Measurements from ENCODE around the gene TTC23. TPM values are rescaled to one million over a fixed set of nuclear protein-coding genes. Genes with fewer than 3 reads are reported as not detected.
"Not testable (repeated sequence)": the region's sequence is repeated elsewhere in the genome, so short reads cannot be mapped to it uniquely, and the experiment has no call there.

Gene TTC23
- total RNA-seq, 1 donor from 2014 or later: 43.1 TPM

DNA sequence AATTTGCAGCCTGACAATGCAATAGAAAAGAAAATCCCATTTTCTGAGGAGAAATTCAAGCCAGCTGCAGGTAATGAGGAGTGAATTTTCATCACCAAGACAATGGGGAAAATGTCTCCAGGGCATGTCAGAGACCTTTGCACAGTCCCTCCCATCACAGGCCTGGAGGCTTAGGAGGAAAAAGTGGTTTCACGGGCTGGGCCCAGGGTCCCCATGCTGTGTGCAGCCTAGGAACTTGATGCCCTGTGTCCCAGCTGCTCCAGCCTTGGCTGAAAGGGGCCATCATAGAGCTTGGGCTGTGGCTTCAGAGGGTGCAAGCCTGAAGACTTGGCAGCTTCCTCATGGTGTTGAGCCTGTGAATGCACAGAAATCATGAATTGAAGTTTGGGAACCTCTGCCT, 57.2 kb downstream of the TTC23 start:
- not testable (repeated sequence) for DNase-seq

DNA sequence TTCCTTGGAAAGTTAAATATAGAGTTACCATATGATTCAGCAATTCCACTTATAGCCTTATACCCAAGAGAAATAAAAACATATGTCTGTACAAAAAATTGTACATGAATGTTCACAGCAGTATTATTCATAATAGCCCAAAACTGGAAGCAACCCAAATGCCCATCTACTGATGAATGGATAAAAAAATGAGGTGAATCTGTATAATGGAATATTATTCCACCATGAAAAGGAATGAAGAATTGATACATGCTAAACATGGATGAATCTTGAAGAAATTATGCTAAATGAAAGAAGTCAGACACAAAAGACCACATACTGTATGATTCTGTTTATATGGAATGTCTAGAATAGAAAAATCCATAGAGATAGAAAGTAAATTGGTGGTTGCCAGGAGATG, 61.4 kb downstream of the TTC23 start:
- no peak for DNase-seq

DNA sequence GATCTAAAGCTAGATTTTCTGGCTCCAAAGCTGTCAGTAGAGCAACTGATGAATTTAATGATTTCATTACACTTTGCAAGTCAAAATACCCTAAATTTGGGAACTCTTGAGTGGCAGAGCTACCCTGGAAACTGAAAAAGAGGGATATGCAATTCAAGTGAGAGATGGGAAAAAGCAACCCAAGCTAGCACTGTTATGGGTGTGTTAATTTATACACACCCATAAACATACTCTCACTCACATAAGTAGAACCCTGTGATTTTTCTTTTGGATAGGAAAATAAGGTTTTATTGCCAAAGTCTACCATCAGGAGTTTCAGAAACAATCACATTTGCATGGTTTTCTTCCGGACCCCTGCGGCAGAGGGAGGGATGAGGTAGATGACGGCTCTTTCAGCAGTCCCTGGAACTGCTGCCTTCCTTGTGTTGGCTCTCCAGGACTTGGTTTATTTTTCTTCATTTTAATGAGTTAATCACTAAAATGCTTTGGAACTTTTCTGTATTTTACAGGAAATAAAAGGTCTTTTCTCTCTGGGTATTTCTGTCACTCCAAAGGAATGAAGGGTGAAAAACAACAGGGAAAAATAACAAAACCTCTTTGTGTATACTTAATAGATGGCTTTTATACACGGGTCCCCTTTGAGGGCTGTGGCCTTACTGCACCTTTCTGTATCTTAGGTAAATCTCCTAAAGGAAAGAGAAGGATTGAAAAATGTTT, 63.8 kb downstream of the TTC23 start:
- no peak for DNase-seq

GRCh38 chr15:99182791-99183190, 66.6 kb downstream of the TTC23 start:
- no peak for DNase-seq

DNA sequence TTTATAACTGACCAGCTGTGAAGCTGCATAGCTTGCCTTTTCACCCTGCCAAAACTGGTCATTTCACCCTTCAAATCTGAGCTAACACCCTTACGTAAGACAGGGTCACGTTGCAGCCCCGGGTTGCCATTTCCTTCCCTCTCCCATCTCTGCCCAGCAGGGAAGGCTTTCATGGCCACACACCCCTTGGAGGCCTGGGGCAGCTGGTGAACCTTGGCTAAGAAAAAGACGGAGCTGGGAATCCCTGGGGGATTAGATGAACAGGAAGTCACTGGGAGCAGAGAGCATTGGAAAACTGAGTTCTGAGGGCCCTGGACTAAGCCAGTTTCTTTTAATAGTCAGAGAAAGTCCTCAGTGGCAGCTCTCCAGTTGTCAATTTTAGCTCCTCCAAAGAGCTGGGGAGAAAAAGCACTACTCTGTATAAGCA, 67.8 kb downstream of the TTC23 start:
- peak; percentile 53 for DNase-seq

DNA sequence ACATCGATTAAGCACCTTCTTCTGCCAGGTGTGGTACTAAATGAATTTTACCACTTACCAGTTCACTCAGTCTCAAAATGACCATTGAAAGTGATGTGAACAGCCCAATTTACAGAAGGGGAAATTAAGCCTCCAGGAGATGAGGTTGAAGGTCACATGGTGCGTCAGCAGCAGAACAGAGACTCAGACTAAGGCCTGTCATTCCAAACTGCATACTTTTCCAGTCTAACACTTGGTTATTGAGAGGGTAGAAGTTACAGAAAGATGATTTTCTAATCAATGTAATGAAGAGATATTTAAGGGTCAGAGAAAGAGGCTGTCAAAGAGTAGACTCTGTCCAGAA, 68.4 kb downstream of the TTC23 start:
- no peak for DNase-seq

- DNase-seq: no peak
These were observed 69.1 kb downstream of the TTC23 start for GRCh38 chr15:99180086-99180963.

DNA sequence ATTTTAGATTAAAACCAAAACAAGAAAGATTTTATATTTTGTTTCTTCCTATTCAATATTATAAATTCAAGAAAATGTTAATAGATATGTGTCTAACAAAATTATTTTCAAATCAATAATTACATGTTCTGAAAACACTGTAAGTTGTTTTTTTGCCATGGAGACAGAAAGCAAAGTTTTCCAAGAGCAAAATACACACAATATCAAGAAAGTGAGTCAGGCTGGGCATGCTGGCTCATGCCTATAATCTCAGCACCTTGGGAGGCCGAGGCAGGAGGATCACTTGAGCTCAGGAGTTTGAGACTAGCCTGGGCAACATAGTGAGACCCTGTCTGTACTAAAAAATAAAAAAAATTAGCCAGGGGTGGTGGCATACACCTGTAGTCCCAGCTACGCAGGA, 71.7 kb downstream of the TTC23 start:
- DNase-seq: no peak

DNA sequence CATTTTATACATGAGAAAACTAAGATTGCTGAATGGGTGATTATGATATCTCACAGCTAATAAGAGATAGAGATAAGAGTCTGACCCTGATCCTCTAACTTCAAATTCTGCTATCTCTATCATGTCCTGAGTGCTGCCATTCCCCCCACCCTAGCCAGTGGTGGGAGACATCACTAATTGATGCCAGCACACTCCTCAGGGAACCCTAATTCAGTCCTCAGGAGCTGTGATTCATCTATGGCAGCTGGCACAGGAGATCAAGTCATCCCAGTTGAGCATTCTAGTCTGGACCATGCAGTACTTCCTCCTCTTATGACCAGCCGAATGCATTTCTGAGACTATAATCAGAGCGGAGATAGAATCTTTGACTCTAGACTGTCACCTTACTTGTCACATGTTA, 72.6 kb downstream of the TTC23 start:
- no peak for DNase-seq

DNA sequence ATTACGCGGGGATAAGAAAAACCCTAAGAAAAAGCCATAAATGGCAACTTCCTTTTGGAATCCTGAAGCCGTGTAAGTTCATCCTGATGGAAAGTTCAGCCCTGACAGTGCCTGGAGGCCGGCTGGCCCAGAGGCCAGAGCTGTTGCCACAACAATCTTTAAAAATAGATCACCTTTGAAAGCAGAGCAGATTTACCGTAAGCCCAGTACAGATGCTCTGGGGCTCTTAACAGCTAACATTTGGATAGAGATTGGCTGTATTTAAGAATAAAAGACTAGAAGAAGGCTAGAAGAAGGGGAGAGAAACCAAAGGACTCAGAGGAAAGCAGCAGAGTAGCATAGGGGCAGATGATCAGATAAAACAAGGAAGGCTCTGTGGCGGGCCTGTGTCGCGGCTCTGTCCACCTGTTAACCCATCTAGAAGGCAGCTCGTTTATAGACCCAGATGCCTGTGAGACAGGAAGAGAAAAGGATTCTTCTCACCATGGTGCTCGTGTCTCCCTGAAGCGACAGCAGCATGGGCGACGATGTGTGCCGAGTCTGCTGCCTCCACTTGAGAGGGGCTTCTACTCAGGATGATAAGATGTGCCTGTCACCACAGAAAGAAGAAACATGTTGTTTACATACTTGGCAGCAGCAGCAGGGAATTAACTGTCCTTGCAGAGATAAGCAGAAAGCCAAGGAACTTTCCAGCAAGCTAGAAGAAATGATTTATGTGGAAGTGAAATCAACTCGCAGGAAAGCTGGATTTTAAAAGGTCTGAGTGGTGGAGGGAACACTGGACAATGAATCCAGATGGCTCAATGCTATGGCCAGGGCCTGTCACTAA, 74.6 kb downstream of the TTC23 start:
- peak; percentile 37 for DNase-seq

DNA sequence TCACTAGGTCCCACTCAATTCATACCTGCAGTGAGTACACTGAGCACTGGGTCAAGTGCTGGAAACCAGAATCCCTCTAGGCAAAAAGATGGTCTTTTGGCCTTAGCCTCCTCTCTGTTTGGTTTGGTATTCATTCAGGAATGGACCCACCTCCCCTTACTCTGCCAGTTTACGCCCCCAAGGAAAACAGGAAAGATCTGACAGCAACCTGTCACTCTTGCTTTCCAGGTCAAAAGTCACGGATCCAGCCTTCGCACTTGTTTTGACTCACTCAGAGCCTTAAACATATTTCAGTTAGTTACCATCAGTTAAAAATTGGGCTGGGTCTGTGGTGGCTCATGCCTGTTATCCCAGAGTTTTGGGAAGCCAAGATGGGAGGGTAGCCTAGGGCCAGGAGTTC, 76.4 kb downstream of the TTC23 start:
- no peak for DNase-seq

GRCh38 chr15:99172171-99172570, 77.2 kb downstream of the TTC23 start:
- DNase-seq: no peak

DNA sequence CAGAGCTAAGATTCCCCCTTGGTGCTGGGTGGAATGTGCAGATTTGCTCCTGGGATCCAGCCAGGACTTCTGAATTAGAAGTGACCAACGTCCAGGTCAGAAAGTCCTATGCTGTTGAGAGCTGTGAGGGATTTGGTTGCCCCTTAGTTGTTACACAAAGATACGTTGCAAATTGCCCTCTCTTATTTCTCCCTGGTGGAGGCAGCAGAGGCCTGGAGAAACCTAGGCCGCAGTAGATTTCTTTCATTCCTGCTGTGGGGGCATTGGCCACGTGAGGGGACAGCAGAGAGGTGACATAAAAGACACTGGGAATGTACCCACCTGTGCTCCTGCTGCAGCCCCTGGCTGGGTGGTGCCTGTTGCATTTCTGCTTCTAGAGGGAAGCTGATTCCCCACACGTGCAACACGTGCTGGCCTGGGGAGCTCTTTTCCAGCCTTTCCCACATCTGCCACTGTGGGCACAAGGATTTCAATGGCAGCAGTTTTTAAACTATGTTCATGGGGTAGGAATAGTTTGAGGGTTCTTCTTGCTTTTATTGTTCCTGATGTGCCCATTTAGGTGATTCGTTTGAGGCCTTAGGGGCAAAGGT, 78.8 kb downstream of the TTC23 start:
- DNase-seq: no peak

- no peak for DNase-seq
These were observed 79.5 kb downstream of the TTC23 start for GRCh38 chr15:99169769-99170311.

DNA sequence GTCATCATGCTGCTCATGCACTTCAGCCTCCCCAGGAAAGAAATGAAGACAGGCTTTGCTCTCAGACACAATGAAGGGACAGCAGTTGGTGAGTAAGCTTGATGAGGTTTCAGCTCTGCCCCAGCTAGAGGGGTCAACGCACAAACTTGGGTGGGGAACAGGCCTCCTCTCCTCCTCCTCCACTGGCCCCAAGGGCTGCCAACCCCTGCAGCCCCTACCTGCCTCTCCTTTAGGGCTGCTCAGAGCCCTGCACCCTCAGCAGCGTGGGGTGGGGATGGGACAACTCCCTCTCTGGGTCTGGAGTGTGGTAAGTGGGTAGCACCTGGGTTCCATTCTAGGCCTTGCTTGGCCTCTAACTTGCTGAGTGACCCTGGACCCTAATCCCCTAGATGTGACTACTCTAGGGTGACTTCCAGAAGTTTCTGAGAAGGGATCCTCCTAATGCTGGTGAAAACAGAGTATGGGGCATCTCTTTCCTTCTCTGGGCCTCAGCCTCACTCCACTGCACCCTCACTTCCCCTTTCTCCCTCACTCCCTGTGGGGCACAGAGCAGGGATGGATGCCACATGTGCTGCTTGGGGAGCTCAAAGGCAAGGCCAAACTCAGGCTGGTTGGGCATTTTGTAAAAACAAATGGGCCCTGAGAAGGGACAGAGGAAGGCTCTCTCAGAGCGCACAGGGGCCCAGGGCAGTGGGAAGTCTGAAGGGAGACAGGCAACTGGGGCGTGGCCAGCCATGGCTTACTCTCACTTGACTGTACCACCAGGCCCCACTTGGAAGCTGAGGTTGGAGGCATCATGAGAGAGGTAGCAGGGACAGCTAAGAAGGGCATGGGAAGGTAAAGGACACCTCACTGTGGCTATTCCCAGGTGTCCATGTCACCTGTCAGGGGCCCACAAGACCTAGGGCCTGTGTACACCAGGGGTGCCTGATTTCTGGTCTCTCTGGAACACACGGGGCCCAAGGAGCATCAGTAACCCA, 80.5 kb downstream of the TTC23 start:
- DNase-seq: no peak

DNA sequence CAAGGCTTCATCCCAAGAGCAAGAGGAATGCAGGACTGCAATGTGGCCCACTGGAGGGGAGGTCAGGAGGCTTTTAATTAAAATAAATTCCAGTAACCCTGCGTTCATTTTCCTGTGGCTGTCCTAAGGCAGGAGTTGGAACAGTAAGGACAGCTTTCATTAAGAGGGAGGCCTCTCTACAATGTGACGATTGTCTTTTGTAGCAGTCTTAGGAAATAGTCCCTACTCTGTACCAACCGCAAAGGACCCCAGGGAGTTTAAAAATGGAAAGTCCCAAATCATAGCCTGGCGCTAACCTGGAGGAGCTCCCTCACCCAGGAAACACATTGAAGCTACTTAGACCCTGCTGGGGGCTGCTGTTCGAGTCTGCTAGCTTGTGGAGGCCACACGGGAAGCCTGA, 81.7 kb downstream of the TTC23 start:
- DNase-seq: no peak

GRCh38 chr15:99167201-99167600, 82.2 kb downstream of the TTC23 start:
- DNase-seq: peak; percentile 47

DNA sequence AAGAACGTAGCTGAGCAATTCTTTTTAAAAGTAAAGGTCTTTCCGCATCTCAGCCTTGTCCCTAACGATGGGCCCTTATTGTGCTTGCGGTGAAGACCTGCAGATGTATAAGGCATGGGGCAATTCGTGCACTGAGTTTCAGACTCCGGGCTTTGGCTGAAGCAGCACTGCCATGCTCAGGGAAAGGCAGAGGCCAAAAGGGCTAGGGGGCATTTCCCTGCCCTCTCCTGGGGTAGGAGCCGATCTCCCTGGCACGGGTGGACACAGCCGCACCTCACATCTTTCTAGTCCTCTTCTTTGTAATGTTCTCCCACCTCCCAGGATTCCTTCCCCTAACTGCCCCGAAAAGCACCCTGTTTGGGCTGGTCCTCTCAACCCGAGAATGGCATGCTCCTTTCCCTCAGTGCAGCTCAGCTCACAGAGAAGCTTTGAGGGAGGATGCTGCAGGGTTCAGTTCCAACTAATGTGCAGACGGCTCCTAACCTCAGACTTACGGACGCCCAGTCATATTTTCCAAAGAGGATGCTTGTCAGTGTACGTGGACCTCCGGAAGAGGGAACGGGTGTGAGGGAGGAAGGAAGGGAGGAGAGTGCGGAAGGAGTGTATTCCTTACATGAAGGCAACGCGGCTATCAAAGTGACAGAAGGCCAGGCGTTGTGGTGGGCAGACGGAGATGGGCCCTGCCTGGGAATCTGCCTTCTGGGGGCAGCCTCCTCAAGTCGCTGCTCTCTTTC, 83.3 kb downstream of the TTC23 start:
- no peak for DNase-seq

DNA sequence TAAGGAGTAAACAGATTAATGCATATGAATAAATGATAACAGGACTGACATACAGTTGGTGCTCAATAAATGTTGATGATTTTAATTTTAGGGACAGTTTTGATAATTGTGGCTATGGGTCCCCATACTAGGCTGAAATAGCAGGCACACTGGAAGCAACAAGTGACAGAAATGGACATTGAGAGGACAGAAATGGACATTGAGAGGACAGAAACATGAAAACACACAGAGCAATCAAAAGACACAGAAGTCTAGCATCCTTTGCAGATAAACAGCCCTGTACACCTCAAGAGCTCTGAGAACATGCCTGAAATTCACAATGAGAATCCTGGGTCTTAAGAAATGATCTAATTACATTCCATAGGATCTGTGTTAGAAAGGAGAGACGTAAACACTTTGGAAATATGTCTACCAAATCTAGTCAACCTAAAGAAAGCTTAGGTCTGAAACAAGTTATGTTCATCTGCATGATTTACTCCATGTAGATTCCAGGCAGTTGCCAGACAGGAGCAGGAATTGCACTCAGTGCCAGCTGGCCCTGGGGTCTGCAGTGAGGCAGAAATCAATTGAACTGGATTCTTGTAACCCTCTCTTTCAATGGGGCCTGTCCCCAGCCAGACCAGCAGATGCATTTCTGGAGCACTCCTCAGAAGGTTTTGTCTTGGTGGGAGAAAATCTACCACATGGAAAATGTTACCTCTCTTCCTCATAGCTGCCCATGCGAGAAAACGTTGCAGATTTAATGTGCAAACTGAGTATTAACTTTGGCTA, 84.2 kb downstream of the TTC23 start:
- no peak for DNase-seq

Data from tongue (tissue), 2 donors.